Limb (tissue), 2 donors: ENCODE results near the gene ZNF454.

Experiments
- DNase-seq, 2 donors: peaks; one replicate each; pipeline ENCODE4 v3.0.0-alpha.2; 2016; ENCODE audit errors: extremely low spot score in 2 of 2

ZNF454 gene

GRCh38 chr5:178993236-178993765 is 52.3 kb downstream of the ZNF454 start:
- no peak for DNase-seq

- no peak for DNase-seq
Observed at GRCh38 chr5:178993955-178994579, 53.1 kb downstream of the ZNF454 start.

GRCh38 chr5:178994580-178995340 is 53.8 kb downstream of the ZNF454 start, which contains the start of gene GRM6:
GRM6 (minus strand) TSS chr5:178995320; CDS start chr5:178994944, 376 bp downstream.
- peak in 1 of 2 donors; percentile 56 for DNase-seq

- no peak for DNase-seq
Observed at GRCh38 chr5:178995341-178995690, 54.3 kb downstream of the ZNF454 start.

- DNase-seq: no peak
Observed at GRCh38 chr5:178996156-178996555, 55.2 kb downstream of the ZNF454 start.

- no peak for DNase-seq
Observed at GRCh38 chr5:178997191-178997590, 56.2 kb downstream of the ZNF454 start.

- DNase-seq: no peak
Observed at GRCh38 chr5:178998441-178998840, 57.4 kb downstream of the ZNF454 start.

GRCh38 chr5:179006564-179006963 is 65.6 kb downstream of the ZNF454 start:
- no peak for DNase-seq

- DNase-seq: no peak
Observed at GRCh38 chr5:179008667-179009066, 67.7 kb downstream of the ZNF454 start.
